MM.1S (cell line): ENCODE results near the gene ARPC5L.

Experiments used
- EZH2 ChIP-seq: fragments of 300-600 bp; sonication (generic); optimal IDR thresholded peaks from 2 replicates; pipeline ENCODE3; 2017; ENCODE audit warnings: low read depth, mild to moderate bottlenecking, antibody characterized with exemption, low read length, mixed read lengths
- EZH2phosphoT487 ChIP-seq: fragments of 300-600 bp; sonication (generic); IDR thresholded peaks from 2 replicates; pipeline ENCODE4 v1.6.1; 2018; ENCODE audit warnings: antibody characterized with exemption, low read length
- TF ChIP-seq, protein P1 (sequence below): fragments of 300-600 bp; sonication (generic); IDR thresholded peaks from 2 replicates; pipeline ENCODE4 v1.5.1; 2016; ENCODE audit warnings: antibody characterized with exemption, low read length, mixed read lengths

DNA sequence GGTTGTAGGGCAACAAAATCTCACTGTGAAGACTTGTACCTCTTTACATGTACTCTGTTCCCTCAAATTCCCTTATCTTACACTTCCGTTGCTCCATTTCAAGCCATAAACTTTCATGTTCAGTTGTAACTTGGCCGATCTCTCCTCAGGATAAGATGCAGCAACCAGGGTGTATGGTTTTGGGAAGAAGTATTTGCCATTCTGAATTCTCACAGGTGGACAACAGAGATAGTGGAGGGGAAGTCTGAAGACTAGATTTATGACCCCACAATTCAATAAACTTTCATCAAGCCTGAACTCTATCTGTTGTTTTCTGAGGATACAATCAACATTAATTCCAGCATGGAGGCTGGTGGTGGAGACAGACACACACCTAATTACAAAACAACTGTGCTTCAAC is 51.4 kb downstream of the ARPC5L start:
- TF ChIP-seq, protein P1, sequence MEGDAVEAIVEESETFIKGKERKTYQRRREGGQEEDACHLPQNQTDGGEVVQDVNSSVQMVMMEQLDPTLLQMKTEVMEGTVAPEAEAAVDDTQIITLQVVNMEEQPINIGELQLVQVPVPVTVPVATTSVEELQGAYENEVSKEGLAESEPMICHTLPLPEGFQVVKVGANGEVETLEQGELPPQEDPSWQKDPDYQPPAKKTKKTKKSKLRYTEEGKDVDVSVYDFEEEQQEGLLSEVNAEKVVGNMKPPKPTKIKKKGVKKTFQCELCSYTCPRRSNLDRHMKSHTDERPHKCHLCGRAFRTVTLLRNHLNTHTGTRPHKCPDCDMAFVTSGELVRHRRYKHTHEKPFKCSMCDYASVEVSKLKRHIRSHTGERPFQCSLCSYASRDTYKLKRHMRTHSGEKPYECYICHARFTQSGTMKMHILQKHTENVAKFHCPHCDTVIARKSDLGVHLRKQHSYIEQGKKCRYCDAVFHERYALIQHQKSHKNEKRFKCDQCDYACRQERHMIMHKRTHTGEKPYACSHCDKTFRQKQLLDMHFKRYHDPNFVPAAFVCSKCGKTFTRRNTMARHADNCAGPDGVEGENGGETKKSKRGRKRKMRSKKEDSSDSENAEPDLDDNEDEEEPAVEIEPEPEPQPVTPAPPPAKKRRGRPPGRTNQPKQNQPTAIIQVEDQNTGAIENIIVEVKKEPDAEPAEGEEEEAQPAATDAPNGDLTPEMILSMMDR: no peak
- TF ChIP-seq EZH2: no peak
- no peak for TF ChIP-seq EZH2phosphoT487
